GM12873 (cell line): ENCODE results near the gene CPEB3.

ENCODE experiments used
- CTCF ChIP-seq: IDR thresholded peaks from 2 replicates; pipeline ENCODE4 v1.5.1; 2012; ENCODE audit warnings: low read depth, mild to moderate bottlenecking, moderate library complexity, low read length, control low read depth; ENCODE audit not compliant: insufficient read depth; ENCODE audit errors: missing control alignments

The CPEB3 gene

DNA sequence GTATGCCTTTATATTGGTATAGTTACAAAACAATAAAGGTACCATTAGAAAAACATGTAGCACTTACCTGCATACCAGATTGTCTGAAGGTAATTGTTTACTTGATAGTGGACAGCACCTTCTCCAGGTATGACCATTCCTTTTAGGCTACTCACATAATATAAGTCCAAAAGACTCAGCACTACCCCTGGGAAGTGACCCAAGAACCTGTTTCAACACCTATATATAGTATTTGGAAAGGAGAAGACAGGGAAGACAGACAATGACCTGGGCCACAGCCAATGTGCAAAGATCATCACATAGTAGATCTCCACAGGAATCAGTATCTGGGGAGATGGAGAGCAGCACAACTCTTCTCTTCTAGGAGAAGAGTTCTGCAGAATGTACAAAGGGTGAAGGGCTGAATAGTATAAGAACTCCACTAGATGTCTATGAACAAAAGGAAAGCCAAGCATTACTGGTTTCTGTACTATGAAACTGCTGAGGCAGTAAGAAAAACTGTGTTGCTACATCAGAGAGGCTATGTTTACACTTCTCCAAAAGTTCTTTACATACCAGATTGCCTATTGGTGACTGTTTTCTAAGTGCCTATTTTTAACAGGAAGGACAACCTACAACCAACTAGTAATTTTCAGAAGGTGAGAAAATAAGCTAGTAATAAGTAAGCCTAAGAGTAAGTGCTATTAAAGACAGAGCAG, 208.1 kb downstream of the CPEB3 start:
- TF ChIP-seq CTCF = no peak

DNA sequence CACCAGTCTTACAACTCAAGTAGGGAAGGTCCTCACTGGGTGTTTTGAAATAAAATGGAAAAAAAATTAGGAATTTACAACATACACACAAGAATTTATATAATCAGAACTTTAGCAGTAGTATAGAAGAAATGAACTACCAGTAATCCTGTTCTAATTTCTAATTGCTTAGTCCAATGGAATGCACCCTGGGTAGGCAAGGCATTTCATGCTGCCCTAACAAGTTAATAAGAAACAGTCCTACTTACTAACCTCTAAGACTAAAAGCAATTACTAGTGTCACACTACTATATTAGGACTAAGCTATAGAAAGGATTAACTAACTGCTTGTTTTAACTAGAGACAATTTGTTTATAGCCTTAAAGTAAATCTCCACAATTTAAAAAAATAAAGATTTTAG, 209.2 kb downstream of the CPEB3 start:
- no peak for TF ChIP-seq CTCF

DNA sequence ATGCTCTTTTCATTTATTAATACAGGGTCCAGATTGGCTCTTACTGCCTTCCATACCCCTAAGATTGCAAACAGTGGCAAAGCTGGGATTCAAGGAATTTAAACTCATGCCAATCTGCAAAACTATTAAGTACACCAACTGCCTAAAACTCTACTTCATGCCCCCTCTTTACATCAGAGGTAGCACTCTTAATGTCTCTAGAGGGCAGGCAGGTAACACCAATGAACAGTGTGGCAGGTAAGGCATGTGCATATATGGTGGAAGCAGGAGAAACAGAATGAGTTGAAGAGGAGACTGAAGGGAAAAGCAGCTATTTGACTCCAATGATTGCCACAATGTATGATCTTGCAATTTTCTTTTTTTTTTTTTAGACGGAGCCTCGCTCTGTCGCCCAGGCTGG, 210.6 kb downstream of the CPEB3 start:
- no peak for TF ChIP-seq CTCF

- no peak for TF ChIP-seq CTCF
Measured at GRCh38 chr10:92079003-92079402, 211.9 kb downstream of the CPEB3 start.

DNA sequence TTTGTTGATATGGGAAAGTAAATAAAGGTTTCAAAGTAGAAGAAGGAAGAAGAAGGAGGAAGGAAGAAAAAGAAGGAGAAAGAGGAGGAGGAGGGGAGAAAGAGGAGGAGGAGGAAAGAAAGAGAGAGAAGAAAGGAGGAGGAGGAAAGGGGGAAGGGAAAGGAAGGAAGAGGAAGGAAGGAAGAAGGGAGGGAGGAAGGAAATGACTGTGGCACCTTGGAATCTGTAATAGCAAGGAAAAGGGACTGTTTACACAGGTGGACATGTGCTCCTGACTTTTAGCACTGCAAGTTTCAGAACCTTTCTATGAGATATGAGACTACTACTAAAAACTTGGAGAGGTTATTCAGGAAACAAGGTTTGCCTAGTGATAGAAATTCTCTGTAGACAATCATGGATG, 214.2 kb downstream of the CPEB3 start:
- no peak for TF ChIP-seq CTCF

DNA sequence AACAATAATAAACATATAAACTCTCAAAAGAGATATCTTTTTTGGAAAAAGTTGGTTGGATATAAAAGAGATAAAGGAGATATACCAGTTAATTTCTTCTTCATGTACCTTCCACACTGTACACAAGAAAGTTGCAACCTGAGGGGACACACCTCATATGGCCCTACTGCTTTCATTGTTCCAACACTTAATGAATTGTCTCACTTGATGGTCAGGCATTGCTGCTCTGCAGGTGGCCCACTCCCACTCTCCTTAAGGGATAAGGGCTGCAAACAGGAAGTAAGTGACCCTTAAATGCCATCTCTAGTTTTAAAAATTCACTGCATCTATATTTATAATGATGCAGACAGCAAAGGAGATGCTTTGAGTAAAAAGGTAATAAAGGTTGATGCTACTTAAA, 215.0 kb downstream of the CPEB3 start:
- no peak for TF ChIP-seq CTCF

GRCh38 chr10:92074126-92074887, 216.6 kb downstream of the CPEB3 start:
- no peak for TF ChIP-seq CTCF
